ENCODE data around the gene ASTN2.

DNA sequence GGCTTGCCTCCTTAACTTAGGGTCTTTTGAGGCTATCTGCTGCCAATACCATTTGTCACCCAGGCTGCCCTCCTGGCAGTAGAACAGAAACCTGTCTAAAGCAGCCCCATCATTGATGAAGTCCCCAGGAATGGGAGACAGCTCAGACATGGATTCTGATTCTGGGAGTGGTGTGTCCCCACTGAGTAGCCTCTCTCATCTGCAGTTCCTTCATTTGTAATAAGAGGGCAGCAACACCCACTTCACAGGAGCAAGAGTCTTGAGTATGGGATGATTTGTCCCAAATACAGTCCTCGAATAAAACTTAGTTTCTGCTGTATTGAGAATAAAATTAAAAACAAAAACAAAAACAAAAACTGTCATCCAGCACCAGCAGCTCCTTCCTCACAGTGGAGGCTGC is 167.6 kb downstream of the ASTN2 start:
- TF ChIP-seq CTCF (IDR thresholded peaks at IDR 0.05; ENCODE audit: low read depth, low read length, missing input control) (peak; percentile 20), RXRA (IDR thresholded peaks at IDR 0.05) (no peak), RAD21 (IDR thresholded peaks at IDR 0.05) (peak in 1 of 2 donors; percentile 21), JUND (IDR thresholded peaks at IDR 0.05) (no peak)
- TF ChIP-seq, protein P1, sequence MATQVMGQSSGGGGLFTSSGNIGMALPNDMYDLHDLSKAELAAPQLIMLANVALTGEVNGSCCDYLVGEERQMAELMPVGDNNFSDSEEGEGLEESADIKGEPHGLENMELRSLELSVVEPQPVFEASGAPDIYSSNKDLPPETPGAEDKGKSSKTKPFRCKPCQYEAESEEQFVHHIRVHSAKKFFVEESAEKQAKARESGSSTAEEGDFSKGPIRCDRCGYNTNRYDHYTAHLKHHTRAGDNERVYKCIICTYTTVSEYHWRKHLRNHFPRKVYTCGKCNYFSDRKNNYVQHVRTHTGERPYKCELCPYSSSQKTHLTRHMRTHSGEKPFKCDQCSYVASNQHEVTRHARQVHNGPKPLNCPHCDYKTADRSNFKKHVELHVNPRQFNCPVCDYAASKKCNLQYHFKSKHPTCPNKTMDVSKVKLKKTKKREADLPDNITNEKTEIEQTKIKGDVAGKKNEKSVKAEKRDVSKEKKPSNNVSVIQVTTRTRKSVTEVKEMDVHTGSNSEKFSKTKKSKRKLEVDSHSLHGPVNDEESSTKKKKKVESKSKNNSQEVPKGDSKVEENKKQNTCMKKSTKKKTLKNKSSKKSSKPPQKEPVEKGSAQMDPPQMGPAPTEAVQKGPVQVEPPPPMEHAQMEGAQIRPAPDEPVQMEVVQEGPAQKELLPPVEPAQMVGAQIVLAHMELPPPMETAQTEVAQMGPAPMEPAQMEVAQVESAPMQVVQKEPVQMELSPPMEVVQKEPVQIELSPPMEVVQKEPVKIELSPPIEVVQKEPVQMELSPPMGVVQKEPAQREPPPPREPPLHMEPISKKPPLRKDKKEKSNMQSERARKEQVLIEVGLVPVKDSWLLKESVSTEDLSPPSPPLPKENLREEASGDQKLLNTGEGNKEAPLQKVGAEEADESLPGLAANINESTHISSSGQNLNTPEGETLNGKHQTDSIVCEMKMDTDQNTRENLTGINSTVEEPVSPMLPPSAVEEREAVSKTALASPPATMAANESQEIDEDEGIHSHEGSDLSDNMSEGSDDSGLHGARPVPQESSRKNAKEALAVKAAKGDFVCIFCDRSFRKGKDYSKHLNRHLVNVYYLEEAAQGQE (IDR thresholded peaks at IDR 0.05): no peak

Measured in liver (tissue), 3 donors.